ENCODE data around the gene FBXL13.

Gene FBXL13

DNA sequence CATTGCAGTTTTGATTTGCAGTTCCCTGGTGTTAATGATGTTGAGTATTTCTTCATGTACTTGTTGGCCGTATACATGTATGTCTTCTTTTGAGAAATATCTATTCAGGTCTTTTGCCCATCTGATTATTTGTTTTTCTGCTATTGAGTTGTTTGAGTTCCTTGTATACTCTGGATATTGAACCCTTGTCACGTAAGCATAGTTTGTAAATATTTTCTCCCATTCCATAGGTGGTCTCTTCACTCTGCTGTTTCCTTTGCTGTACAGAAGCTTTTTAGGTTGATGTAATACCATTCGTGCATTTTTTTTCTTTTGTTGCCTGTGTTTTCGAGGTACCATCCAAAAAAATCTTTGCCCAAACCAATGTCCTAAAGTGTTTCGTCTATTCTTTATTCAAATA lies 205.4 kb downstream of the FBXL13 start:
- Histone ChIP-seq H3K27me3 (ENCODE audit: insufficient read depth, low read depth, severe bottlenecking) (no peaks in the 10 kb centered on the region), H3K4me3 (ENCODE audit: low read depth, low read length) (no peak overlapping the region), H3K36me3 (no peaks in the 10 kb centered on the region), H3K9me3 (ENCODE audit: severe bottlenecking) (no peaks in the 10 kb centered on the region), H3K27ac (no peak overlapping the region)
- DNase-seq = no peak
- TF ChIP-seq, protein P1, sequence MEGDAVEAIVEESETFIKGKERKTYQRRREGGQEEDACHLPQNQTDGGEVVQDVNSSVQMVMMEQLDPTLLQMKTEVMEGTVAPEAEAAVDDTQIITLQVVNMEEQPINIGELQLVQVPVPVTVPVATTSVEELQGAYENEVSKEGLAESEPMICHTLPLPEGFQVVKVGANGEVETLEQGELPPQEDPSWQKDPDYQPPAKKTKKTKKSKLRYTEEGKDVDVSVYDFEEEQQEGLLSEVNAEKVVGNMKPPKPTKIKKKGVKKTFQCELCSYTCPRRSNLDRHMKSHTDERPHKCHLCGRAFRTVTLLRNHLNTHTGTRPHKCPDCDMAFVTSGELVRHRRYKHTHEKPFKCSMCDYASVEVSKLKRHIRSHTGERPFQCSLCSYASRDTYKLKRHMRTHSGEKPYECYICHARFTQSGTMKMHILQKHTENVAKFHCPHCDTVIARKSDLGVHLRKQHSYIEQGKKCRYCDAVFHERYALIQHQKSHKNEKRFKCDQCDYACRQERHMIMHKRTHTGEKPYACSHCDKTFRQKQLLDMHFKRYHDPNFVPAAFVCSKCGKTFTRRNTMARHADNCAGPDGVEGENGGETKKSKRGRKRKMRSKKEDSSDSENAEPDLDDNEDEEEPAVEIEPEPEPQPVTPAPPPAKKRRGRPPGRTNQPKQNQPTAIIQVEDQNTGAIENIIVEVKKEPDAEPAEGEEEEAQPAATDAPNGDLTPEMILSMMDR (IDR thresholded peaks at IDR 0.05; ENCODE audit: low read depth, low read length) = no peak

DNA sequence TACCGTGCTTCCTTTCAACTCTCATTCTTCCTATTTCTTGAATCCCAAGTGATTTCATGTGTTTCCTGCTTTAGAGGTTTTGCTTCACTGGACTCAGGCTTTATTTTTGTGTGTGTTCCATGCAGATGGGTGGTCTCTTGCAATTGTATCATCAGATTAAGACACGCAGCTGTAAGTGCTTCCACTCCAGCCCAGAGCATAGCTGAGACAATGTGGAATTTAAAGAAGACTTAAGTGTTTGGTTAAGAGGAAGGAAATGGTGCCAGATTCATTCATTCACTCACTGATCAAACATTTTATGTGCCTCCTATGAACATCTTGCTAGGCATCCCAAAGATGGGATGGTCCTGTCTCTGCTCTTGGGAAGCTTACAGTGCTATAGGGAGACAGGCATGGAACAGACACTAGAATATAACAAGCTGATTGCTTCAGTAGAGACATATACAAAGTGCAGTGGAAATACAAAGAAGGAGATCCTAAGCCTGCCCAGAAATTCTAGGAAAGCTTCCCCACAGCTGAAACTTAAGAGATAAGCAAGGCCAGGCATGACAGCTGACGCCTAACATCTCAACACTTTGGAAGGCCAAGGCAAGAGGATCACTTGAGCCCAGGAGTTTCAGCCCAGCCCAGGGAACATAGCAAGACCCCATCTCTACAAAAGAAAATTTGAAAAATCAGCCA lies 207.9 kb downstream of the FBXL13 start:
- no peaks in the 10 kb centered on the region for H3K9me3 ChIP-seq (ENCODE audit: severe bottlenecking)
- H3K4me3 ChIP-seq (ENCODE audit: low read depth, low read length) = no peak overlapping the region
- no peak overlapping the region for H3K27ac ChIP-seq
- H3K36me3 ChIP-seq = no peaks in the 10 kb centered on the region
- TF ChIP-seq, protein P1 (IDR thresholded peaks at IDR 0.05; ENCODE audit: low read depth, low read length) = no peak
- DNase-seq = no peak
- no peaks in the 10 kb centered on the region for H3K27me3 ChIP-seq (ENCODE audit: insufficient read depth, low read depth, severe bottlenecking)

DNA sequence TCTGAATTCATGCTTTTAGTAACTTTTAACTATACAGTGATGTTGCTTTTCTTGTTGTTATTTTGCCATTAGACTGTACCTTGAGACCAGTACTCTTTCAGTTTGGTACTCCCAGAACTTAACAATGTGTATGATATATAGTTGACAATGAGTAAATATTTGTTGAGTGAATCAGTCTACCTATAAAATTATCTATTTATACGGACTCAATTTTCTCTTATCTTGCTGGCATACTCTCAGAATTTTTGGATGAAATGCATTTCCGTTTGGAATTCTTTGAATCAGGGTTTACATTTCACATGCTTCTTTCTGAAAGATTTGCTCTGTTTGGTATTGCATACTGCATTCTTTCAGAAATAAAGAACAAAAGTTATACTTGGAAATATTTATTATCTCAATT lies 209.6 kb downstream of the FBXL13 start:
- no peak overlapping the region for H3K27ac ChIP-seq
- no peak overlapping the region for H3K4me3 ChIP-seq (ENCODE audit: low read depth, low read length)
- no peaks in the 10 kb centered on the region for H3K36me3 ChIP-seq
- TF ChIP-seq, protein P1 (IDR thresholded peaks at IDR 0.05; ENCODE audit: low read depth, low read length) = no peak
- DNase-seq = no peak
- H3K27me3 ChIP-seq (ENCODE audit: insufficient read depth, low read depth, severe bottlenecking) = no peaks in the 10 kb centered on the region
- H3K9me3 ChIP-seq (ENCODE audit: severe bottlenecking) = no peaks in the 10 kb centered on the region

DNA sequence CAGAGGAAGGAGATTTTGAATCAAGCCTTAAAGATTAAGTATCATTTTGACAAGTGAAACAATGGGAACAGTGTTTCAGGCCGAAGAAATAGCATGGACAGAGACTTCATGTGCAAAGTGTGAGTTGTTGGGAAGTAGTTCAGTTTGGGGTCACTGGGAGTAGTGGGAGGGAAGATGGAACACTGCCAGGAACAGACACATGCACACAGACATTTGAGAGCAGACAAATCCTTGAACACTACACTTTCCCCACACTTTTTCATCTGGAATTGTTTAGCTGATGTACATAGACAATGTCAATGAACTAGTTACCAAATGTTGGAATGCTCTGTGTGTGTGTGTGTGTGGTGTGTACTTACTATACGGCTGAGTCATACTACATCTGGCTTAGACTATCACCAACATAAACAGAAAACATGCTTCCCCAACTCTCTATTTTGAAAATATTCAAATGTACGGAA lies 214.2 kb downstream of the FBXL13 start:
- Histone ChIP-seq H3K4me3 (ENCODE audit: low read depth, low read length) (no peak overlapping the region), H3K27me3 (ENCODE audit: insufficient read depth, low read depth, severe bottlenecking) (no peaks in the 10 kb centered on the region), H3K9me3 (ENCODE audit: severe bottlenecking) (no peaks in the 10 kb centered on the region), H3K27ac (no peak overlapping the region), H3K36me3 (no peaks in the 10 kb centered on the region)
- no peak for DNase-seq
- TF ChIP-seq, protein P1 (IDR thresholded peaks at IDR 0.05; ENCODE audit: low read depth, low read length) = no peak

DNA sequence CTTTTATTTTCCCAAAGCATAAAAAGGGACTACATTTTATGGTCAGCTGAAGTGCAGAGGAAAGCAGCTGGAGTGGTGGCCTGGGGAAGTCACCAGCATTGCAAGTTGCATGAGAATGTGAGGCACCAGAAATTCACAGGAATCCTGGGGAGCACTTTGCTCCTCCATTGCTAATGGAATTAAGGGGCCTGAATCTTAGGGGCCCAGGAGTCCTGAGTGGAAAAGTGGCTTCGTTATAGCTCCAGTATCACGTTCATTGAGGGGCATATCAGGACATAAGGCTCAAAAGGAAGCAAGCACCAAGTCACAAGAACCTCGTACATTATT lies 214.8 kb downstream of the FBXL13 start:
- Histone ChIP-seq H3K36me3 (no peaks in the 10 kb centered on the region), H3K27ac (no peak overlapping the region)
- no peak for DNase-seq

More for the DNA sequence above, 214.8 kb downstream of the FBXL13 start:
- H3K9me3 ChIP-seq (ENCODE audit: severe bottlenecking) = no peaks in the 10 kb centered on the region
- no peak overlapping the region for H3K4me3 ChIP-seq (ENCODE audit: low read depth, low read length)
- H3K27me3 ChIP-seq (ENCODE audit: insufficient read depth, low read depth, severe bottlenecking) = no peaks in the 10 kb centered on the region
- TF ChIP-seq, protein P1 (IDR thresholded peaks at IDR 0.05; ENCODE audit: low read depth, low read length) = no peak
